ENCODE results near the gene CNNM2.

The CNNM2 gene

DNA sequence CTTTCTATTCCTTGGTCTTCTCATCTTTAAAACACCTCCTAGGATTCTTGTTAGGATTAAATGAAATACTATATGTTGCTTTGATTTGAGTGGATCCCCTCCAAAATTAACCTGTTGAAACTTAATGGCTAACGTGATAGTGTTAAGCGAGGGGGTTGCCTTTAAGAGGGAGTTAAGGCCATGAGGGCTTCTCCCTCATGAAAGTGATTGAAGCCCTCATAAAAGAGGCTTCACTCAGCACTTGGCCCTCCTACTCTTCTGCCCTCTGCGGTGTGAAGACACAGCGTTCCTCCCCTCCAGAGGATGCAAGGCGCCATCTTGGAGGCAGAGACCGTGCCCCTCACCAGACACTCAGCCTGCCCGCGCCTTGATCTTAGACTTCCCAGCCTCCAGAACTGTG lies 46.6 kb downstream of the CNNM2 start:
- Histone ChIP-seq H3K4me3 (ENCODE audit: low read depth, low read length) (no peak overlapping the region), H3K27ac (ENCODE audit: extremely low read depth, low read depth, low read length) (peak overlapping the region; percentile 51; the same call in 1 of the 2 replicates), H3K36me3 (ENCODE audit: control insufficient read depth in 2 of 2, insufficient read depth in 1 of 2, low read length in 2 of 2) (no peaks in the 10 kb centered on the region), H3K9me3 (ENCODE audit: control insufficient read depth, insufficient read depth, low read depth, low read length) (no peaks in the 10 kb centered on the region), H3K4me1 (ENCODE audit: control insufficient read depth, insufficient read depth, low read length) (peaks cover 29% of the 10 kb centered on the region)
- TF ChIP-seq SCRT2 (tag by site-specific recombination; IDR thresholded peaks at IDR 0.05) = peak; percentile 87; the same call in 1 of the 2 replicates
- 0 out of 2 replicates have a peak, but pooled peaks have one; percentile 49 for TF ChIP-seq SP3 (tag by site-specific recombination; IDR thresholded peaks at IDR 0.05)
- no peak for TF ChIP-seq ZNF677 (tag by site-specific recombination; IDR thresholded peaks at IDR 0.05)
- no peak for TF ChIP-seq ZFP37 (tag by site-specific recombination; IDR thresholded peaks at IDR 0.05)
- TF ChIP-seq YY1 (tag by site-specific recombination; IDR thresholded peaks at IDR 0.05) = 0 out of 2 replicates have a peak, but pooled peaks have one; percentile 22
- no peak for TF ChIP-seq ZNF426 (tag by site-specific recombination; IDR thresholded peaks at IDR 0.05)
- peak; percentile 89 for TF ChIP-seq WT1 (tag by site-specific recombination; IDR thresholded peaks at IDR 0.05)
- TF ChIP-seq EGR2 (tag by site-specific recombination; IDR thresholded peaks at IDR 0.05; ENCODE audit: low read depth) = peak; percentile 70; the same call in 1 of the 2 replicates
- TF ChIP-seq ZNF776 (tag by site-specific recombination; IDR thresholded peaks at IDR 0.05; ENCODE audit: borderline replicate concordance) = no peak
- 0 out of 2 replicates have a peak, but pooled peaks have one; percentile 45 for TF ChIP-seq SCRT1 (tag by site-specific recombination; IDR thresholded peaks at IDR 0.05; ENCODE audit: borderline replicate concordance)
- peak; percentile 70; the same call in 1 of the 2 replicates for TF ChIP-seq ZNF664 (tag by site-specific recombination; IDR thresholded peaks at IDR 0.05)
- no peak for TF ChIP-seq ZNF777 (tag by site-specific recombination; IDR thresholded peaks at IDR 0.05; ENCODE audit: borderline replicate concordance)
- TF ChIP-seq, protein P1, sequence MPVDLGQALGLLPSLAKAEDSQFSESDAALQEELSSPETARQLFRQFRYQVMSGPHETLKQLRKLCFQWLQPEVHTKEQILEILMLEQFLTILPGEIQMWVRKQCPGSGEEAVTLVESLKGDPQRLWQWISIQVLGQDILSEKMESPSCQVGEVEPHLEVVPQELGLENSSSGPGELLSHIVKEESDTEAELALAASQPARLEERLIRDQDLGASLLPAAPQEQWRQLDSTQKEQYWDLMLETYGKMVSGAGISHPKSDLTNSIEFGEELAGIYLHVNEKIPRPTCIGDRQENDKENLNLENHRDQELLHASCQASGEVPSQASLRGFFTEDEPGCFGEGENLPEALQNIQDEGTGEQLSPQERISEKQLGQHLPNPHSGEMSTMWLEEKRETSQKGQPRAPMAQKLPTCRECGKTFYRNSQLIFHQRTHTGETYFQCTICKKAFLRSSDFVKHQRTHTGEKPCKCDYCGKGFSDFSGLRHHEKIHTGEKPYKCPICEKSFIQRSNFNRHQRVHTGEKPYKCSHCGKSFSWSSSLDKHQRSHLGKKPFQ (tag by site-specific recombination; IDR thresholded peaks at IDR 0.05) = peak; percentile 95
- TF ChIP-seq, protein P2, sequence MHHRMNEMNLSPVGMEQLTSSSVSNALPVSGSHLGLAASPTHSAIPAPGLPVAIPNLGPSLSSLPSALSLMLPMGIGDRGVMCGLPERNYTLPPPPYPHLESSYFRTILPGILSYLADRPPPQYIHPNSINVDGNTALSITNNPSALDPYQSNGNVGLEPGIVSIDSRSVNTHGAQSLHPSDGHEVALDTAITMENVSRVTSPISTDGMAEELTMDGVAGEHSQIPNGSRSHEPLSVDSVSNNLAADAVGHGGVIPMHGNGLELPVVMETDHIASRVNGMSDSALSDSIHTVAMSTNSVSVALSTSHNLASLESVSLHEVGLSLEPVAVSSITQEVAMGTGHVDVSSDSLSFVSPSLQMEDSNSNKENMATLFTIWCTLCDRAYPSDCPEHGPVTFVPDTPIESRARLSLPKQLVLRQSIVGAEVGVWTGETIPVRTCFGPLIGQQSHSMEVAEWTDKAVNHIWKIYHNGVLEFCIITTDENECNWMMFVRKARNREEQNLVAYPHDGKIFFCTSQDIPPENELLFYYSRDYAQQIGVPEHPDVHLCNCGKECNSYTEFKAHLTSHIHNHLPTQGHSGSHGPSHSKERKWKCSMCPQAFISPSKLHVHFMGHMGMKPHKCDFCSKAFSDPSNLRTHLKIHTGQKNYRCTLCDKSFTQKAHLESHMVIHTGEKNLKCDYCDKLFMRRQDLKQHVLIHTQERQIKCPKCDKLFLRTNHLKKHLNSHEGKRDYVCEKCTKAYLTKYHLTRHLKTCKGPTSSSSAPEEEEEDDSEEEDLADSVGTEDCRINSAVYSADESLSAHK (tag by site-specific recombination; IDR thresholded peaks at IDR 0.05) = no peak
- peak; percentile 58; the same call in 1 of the 2 replicates for TF ChIP-seq MZF1 (tag by site-specific recombination; IDR thresholded peaks at IDR 0.05; ENCODE audit: borderline replicate concordance)
- TF ChIP-seq TCF7L2 (IDR thresholded peaks at IDR 0.05; ENCODE audit: borderline replicate concordance, low read depth, low read length) = peak; percentile 49; the same call in 1 of the 2 replicates
- POLR2A ChIA-PET = no interaction called here
- CTCF ChIA-PET = no interaction called here

DNA sequence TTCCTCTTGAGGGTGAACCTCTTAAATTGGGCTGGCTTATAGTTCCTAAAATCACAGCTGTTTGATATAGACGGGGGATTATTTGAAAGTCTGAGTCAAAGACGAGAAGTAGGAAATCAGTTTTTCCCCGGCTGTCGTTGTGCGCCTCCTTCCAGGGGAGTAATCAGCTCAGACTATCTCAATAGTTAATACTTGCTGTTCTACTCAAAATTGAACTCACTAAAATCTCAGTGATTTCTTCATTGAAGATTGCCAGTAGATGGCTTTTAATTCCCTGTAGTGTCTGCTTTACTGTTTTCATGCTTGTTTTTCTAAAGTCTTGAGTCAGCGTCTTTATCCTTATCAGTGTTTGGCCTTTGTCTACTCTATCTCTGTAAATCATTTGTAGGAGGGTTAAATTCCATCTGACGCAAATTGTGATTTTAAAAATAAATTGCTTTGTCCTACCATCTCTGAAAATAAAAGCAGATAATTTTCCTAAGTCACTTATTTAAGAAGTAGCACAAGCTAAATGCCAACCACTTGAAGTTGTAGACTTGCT lies 47.3 kb downstream of the CNNM2 start:
- Histone ChIP-seq H3K4me3 (ENCODE audit: low read depth, low read length) (no peak overlapping the region), H3K36me3 (ENCODE audit: control insufficient read depth in 2 of 2, insufficient read depth in 1 of 2, low read length in 2 of 2) (no peaks in the 10 kb centered on the region), H3K27ac (ENCODE audit: extremely low read depth, low read depth, low read length) (peak overlapping the region; percentile 51), H3K9me3 (ENCODE audit: control insufficient read depth, insufficient read depth, low read depth, low read length) (no peaks in the 10 kb centered on the region), H3K4me1 (ENCODE audit: control insufficient read depth, insufficient read depth, low read length) (peaks cover 29% of the 10 kb centered on the region)
- POLR2A ChIA-PET = interaction anchor here (0.6 kb wide), 1 partner anchor 47 kb away, joined by 7 read pairs; no protein-coding TSS in a partner anchor
- CTCF ChIA-PET = interaction anchor here (0.6 to 0.7 kb wide), 2 partner anchors 89 to 604 kb away, joined by 3 read pairs; no protein-coding TSS in a partner anchor
- no peak for TF ChIP-seq ZNF747 (tag by site-specific recombination; IDR thresholded peaks at IDR 0.05)
- TF ChIP-seq ZNF792 (tag by site-specific recombination; IDR thresholded peaks at IDR 0.05) = no peak
- TF ChIP-seq, protein P3, sequence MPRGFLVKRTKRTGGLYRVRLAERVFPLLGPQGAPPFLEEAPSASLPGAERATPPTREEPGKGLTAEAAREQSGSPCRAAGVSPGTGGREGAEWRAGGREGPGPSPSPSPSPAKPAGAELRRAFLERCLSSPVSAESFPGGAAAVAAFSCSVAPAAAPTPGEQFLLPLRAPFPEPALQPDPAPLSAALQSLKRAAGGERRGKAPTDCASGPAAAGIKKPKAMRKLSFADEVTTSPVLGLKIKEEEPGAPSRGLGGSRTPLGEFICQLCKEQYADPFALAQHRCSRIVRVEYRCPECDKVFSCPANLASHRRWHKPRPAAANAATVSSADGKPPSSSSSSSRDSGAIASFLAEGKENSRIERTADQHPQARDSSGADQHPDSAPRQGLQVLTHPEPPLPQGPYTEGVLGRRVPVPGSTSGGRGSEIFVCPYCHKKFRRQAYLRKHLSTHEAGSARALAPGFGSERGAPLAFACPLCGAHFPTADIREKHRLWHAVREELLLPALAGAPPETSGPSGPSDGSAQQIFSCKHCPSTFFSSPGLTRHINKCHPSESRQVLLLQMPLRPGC (tag by site-specific recombination; IDR thresholded peaks at IDR 0.05) = no peak
- TF ChIP-seq, protein P4, sequence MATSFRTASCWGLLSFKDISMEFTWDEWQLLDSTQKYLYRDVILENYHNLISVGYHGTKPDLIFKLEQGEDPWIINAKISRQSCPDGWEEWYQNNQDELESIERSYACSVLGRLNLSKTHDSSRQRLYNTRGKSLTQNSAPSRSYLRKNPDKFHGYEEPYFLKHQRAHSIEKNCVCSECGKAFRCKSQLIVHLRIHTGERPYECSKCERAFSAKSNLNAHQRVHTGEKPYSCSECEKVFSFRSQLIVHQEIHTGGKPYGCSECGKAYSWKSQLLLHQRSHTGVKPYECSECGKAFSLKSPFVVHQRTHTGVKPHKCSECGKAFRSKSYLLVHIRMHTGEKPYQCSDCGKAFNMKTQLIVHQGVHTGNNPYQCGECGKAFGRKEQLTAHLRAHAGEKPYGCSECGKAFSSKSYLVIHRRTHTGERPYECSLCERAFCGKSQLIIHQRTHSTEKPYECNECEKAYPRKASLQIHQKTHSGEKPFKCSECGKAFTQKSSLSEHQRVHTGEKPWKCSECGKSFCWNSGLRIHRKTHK (tag by site-specific recombination; IDR thresholded peaks at IDR 0.05) = no peak
- TF ChIP-seq ZNF843 (tag by site-specific recombination; IDR thresholded peaks at IDR 0.05) = peak; percentile 50; the same call in 1 of the 2 replicates
- peak; percentile 69 for TF ChIP-seq OSR2 (tag by site-specific recombination; IDR thresholded peaks at IDR 0.05)
- TF ChIP-seq, protein P5, sequence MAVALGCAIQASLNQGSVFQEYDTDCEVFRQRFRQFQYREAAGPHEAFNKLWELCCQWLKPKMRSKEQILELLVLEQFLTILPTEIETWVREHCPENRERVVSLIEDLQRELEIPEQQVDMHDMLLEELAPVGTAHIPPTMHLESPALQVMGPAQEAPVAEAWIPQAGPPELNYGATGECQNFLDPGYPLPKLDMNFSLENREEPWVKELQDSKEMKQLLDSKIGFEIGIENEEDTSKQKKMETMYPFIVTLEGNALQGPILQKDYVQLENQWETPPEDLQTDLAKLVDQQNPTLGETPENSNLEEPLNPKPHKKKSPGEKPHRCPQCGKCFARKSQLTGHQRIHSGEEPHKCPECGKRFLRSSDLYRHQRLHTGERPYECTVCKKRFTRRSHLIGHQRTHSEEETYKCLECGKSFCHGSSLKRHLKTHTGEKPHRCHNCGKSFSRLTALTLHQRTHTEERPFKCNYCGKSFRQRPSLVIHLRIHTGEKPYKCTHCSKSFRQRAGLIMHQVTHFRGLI (tag by site-specific recombination; IDR thresholded peaks at IDR 0.05) = no peak
- TF ChIP-seq ZSCAN16 (tag by site-specific recombination; IDR thresholded peaks at IDR 0.05) = no peak
- TF ChIP-seq ZEB2 (tag by site-specific recombination; IDR thresholded peaks at IDR 0.05) = 0 out of 2 replicates have a peak, but pooled peaks have one; percentile 25
- peak; percentile 85 for TF ChIP-seq ZXDB (tag by site-specific recombination; IDR thresholded peaks at IDR 0.05)

Data from HEK293 (cell line).